ENCODE measurements around the gene CARD18. TPM values are rescaled to one million over a fixed set of nuclear protein-coding genes. Genes with fewer than 3 reads are reported as not detected.
"Not testable (repeated sequence)": the region's sequence is repeated elsewhere in the genome, so short reads cannot be mapped to it uniquely, and the experiment has no call there.

Gene CARD18
- polyA plus RNA-seq, 3 donors from 2014 or later: not detected

GRCh38 chr11:105111145-105111944, 28.2 kb downstream of the CARD18 start:
- Mint-ChIP-seq H3K9me3 (peaks cover 0 to 1% (median 0%) of the 10 kb centered on the region in 6 donors), H3K36me3 (no peaks in the 10 kb centered on the region), H3K4me1 (peaks cover 2 to 10% of the 10 kb centered on the region in 2 donors), H3K27ac (no peak overlapping the region), H3K27me3 (ENCODE audit: low read depth in 3 of 3) (peaks cover 1 to 5% (median 2%) of the 10 kb centered on the region in 3 donors), H3K4me3 (no peak overlapping the region)
- no peak for DNase-seq

- H3K4me3 Mint-ChIP-seq: peak overlapping the region in 1 of 5 donors; percentile 27
- H3K27ac Mint-ChIP-seq: no peak overlapping the region
- H3K4me1 Mint-ChIP-seq: peaks cover 2 to 10% of the 10 kb centered on the region in 2 donors
- peaks cover 0 to 1% (median 0%) of the 10 kb centered on the region in 6 donors for H3K9me3 Mint-ChIP-seq
- H3K36me3 Mint-ChIP-seq: no peaks in the 10 kb centered on the region
- H3K27me3 Mint-ChIP-seq (ENCODE audit: low read depth in 3 of 3): peaks cover 1 to 5% (median 2%) of the 10 kb centered on the region in 3 donors
- DNase-seq: no peak
Observed at GRCh38 chr11:105110688-105111030, 28.9 kb downstream of the CARD18 start.

GRCh38 chr11:105109855-105110687, 29.5 kb downstream of the CARD18 start:
- no peak overlapping the region for H3K27ac Mint-ChIP-seq
- H3K27me3 Mint-ChIP-seq (ENCODE audit: low read depth in 3 of 3): peaks cover 1 to 4% (median 1%) of the 10 kb centered on the region in 3 donors
- H3K36me3 Mint-ChIP-seq: no peaks in the 10 kb centered on the region
- peaks cover 0 to 1% (median 0%) of the 10 kb centered on the region in 6 donors for H3K9me3 Mint-ChIP-seq
- H3K4me3 Mint-ChIP-seq: peak overlapping the region in 1 of 5 donors; percentile 27
- DNase-seq: no peak
- H3K4me1 Mint-ChIP-seq: peaks cover 2 to 10% of the 10 kb centered on the region in 2 donors

- DNase-seq: no peak
- Mint-ChIP-seq H3K27me3 (ENCODE audit: low read depth in 3 of 3) (peaks cover 0 to 3% (median 3%) of the 10 kb centered on the region in 3 donors), H3K4me1 (peaks cover 2 to 10% of the 10 kb centered on the region in 2 donors), H3K9me3 (peaks cover 0 to 1% (median 0%) of the 10 kb centered on the region in 6 donors), H3K27ac (no peak overlapping the region), H3K4me3 (no peak overlapping the region), H3K36me3 (no peaks in the 10 kb centered on the region)
Observed at GRCh38 chr11:105109321-105109720, 30.2 kb downstream of the CARD18 start.

GRCh38 chr11:105108247-105108646, 31.3 kb downstream of the CARD18 start:
- H3K27me3 Mint-ChIP-seq (ENCODE audit: low read depth in 3 of 3): peaks cover 0 to 3% (median 2%) of the 10 kb centered on the region in 3 donors
- DNase-seq: no peak
- no peaks in the 10 kb centered on the region for H3K36me3 Mint-ChIP-seq
- no peaks in the 10 kb centered on the region for H3K9me3 Mint-ChIP-seq
- H3K27ac Mint-ChIP-seq: no peak overlapping the region
- peaks cover 2 to 10% of the 10 kb centered on the region in 2 donors for H3K4me1 Mint-ChIP-seq
- H3K4me3 Mint-ChIP-seq: no peak overlapping the region

GRCh38 chr11:105107226-105107825, 32.2 kb downstream of the CARD18 start:
- not testable (repeated sequence) for H3K4me3 Mint-ChIP-seq; H3K36me3 Mint-ChIP-seq; H3K4me1 Mint-ChIP-seq; H3K27ac Mint-ChIP-seq; H3K9me3 Mint-ChIP-seq; H3K27me3 Mint-ChIP-seq (ENCODE audit: low read depth in 3 of 3); DNase-seq

- Mint-ChIP-seq H3K4me1 (peaks cover 6 to 14% of the 10 kb centered on the region in 2 donors), H3K27ac (no peak overlapping the region), H3K4me3 (no peak overlapping the region), H3K36me3 (no peaks in the 10 kb centered on the region), H3K9me3 (no peaks in the 10 kb centered on the region), H3K27me3 (ENCODE audit: low read depth in 3 of 3) (peaks cover 0 to 3% (median 2%) of the 10 kb centered on the region in 3 donors)
- DNase-seq: no peak
Observed at GRCh38 chr11:105106140-105106539, 33.4 kb downstream of the CARD18 start.

- Mint-ChIP-seq H3K36me3 (no peaks in the 10 kb centered on the region), H3K4me1 (peaks cover 21 to 22% of the 10 kb centered on the region in 2 donors), H3K4me3 (no peak overlapping the region), H3K9me3 (no peaks in the 10 kb centered on the region), H3K27me3 (ENCODE audit: low read depth in 3 of 3) (peaks cover 0 to 6% (median 2%) of the 10 kb centered on the region in 3 donors), H3K27ac (no peak overlapping the region)
- DNase-seq: no peak
Observed at GRCh38 chr11:105104292-105104691, 35.3 kb downstream of the CARD18 start.

- no peaks in the 10 kb centered on the region for H3K36me3 Mint-ChIP-seq
- no peak for DNase-seq
- no peak overlapping the region for H3K27ac Mint-ChIP-seq
- peaks cover 21 to 22% of the 10 kb centered on the region in 2 donors for H3K4me1 Mint-ChIP-seq
- H3K4me3 Mint-ChIP-seq: no peak overlapping the region
- H3K9me3 Mint-ChIP-seq: no peaks in the 10 kb centered on the region
- peaks cover 0 to 6% (median 2%) of the 10 kb centered on the region in 3 donors for H3K27me3 Mint-ChIP-seq (ENCODE audit: low read depth in 3 of 3)
Observed at GRCh38 chr11:105103336-105103735, 36.2 kb downstream of the CARD18 start.

- not testable (repeated sequence) for H3K27me3 Mint-ChIP-seq (ENCODE audit: low read depth in 3 of 3)
- peaks cover 21 to 22% of the 10 kb centered on the region in 2 donors for H3K4me1 Mint-ChIP-seq
Observed at GRCh38 chr11:105102079-105102581, 37.4 kb downstream of the CARD18 start.

GRCh38 chr11:105100981-105101630, 38.5 kb downstream of the CARD18 start:
- no peak for DNase-seq
- peak overlapping the region in 4 of 6 donors; percentile 28 to 72 (median 32) for H3K27ac Mint-ChIP-seq
- H3K36me3 Mint-ChIP-seq: no peaks in the 10 kb centered on the region
- peaks cover 21 to 22% of the 10 kb centered on the region in 2 donors for H3K4me1 Mint-ChIP-seq
- H3K27me3 Mint-ChIP-seq (ENCODE audit: low read depth in 3 of 3): peaks cover 0 to 2% (median 2%) of the 10 kb centered on the region in 3 donors
- peak overlapping the region; percentile 10 to 56 (median 24) for H3K4me3 Mint-ChIP-seq
- no peaks in the 10 kb centered on the region for H3K9me3 Mint-ChIP-seq

More at GRCh38 chr11:105102079-105102581, 37.4 kb downstream of the CARD18 start:
- not testable (repeated sequence) for H3K9me3 Mint-ChIP-seq, DNase-seq, H3K27ac Mint-ChIP-seq, H3K4me3 Mint-ChIP-seq, H3K36me3 Mint-ChIP-seq

GRCh38 chr11:105100206-105100605, 39.4 kb downstream of the CARD18 start:
- peak overlapping the region in 2 of 6 donors; percentile 5 to 39 for H3K27ac Mint-ChIP-seq
- peaks cover 0 to 2% (median 2%) of the 10 kb centered on the region in 3 donors for H3K27me3 Mint-ChIP-seq (ENCODE audit: low read depth in 3 of 3)
- no peaks in the 10 kb centered on the region for H3K36me3 Mint-ChIP-seq
- H3K4me1 Mint-ChIP-seq: peaks cover 21 to 22% of the 10 kb centered on the region in 2 donors
- peak overlapping the region in 3 of 5 donors; percentile 0 to 18 (median 6) for H3K4me3 Mint-ChIP-seq
- DNase-seq: no peak
- no peaks in the 10 kb centered on the region for H3K9me3 Mint-ChIP-seq

GRCh38 chr11:105099594-105099993, 40.0 kb downstream of the CARD18 start:
- H3K27me3 Mint-ChIP-seq (ENCODE audit: low read depth in 3 of 3); DNase-seq; H3K36me3 Mint-ChIP-seq; H3K9me3 Mint-ChIP-seq; H3K27ac Mint-ChIP-seq; H3K4me3 Mint-ChIP-seq: not testable (repeated sequence)
- peaks cover 21 to 22% of the 10 kb centered on the region in 2 donors for H3K4me1 Mint-ChIP-seq
